Esophagus squamous epithelium (tissue), 5 donors: ENCODE results near the gene TCF12. TPM values are rescaled to one million over a fixed set of nuclear protein-coding genes. Genes with fewer than 3 reads are reported as not detected.

Experiments
- DNase-seq: peaks from one replicate; lab custom pipeline; 2025; lab: John Stamatoyannopoulos, UW
- H3K27ac ChIP-seq, 4 donors: fragments of 200-600 bp; sonication (generic); one replicate each; pipeline ENCODE4 v1.5.1; 2016 to 2019; ENCODE audit warnings: mild to moderate bottlenecking in 1 of 4
- H3K27me3 ChIP-seq, 4 donors: fragments of 200-600 bp; sonication (generic); 1 replicate in 3 of 4; 2 replicates in 1 of 4; pipeline versions ENCODE4 v1.5.1 to v1.6.0; 2017 to 2021; ENCODE audit warnings: antibody characterized with exemption in 1 of 4
- H3K36me3 ChIP-seq, 3 donors: fragments of 200-600 bp; sonication (generic); one replicate each; pipeline ENCODE4 v1.5.1; 2016 to 2019
- H3K4me1 ChIP-seq, 3 donors: fragments of 200-600 bp; sonication (generic); one replicate each; pipeline ENCODE4 v1.5.1; 2017 to 2019
- H3K4me3 ChIP-seq, 4 donors: fragments of 200-600 bp; sonication (generic); 1 replicate in 3 of 4; 2 replicates in 1 of 4; pipeline ENCODE4 v1.5.1; 2016 to 2019; ENCODE audit warnings: mild to moderate bottlenecking in 2 of 4, moderate library complexity in 1 of 4
- H3K9me3 ChIP-seq, 3 donors: fragments of 200-600 bp; sonication (generic); one replicate each; pipeline ENCODE4 v1.5.1; 2016 to 2019
- POLR2A ChIP-seq, 4 donors: fragments of 450-650 bp; IDR thresholded peaks; one replicate each; pipeline ENCODE4 v1.6.1; 2017; ENCODE audit warnings: antibody characterized with exemption in 4 of 4, mild to moderate bottlenecking in 4 of 4, moderate library complexity in 3 of 4
- WGBS, 2 donors: methylation state at CpG; one replicate each; pipeline ENCODE4 v1.1.5; 2018; 5-methylcytosine and 5-hydroxymethylcytosine counted together
- intact Hi-C: fragments of 100-400 bp; cut with DNase I; formaldehyde crosslinking; loops from one replicate; pipeline ENCODE4 v1.15.0; 2022
- total RNA-seq, 4 donors: library from RNA; depleted of rRNA; stranded (reverse); fragments of >200 nt; gene quantifications; one replicate each; pipeline ENCODE4 v1.1.0, GENCODE V29; 2016
- TF ChIP-seq, protein P1 (sequence below), 6 experiments: fragments of 450-650 bp in 4 of 6; fragments of 200-600 bp in 2 of 6; sonication (generic) in 2 of 6; IDR thresholded peaks; one replicate each; pipeline ENCODE4 v1.5.1; 2016 to 2019; ENCODE audit warnings: antibody characterized with exemption in 6 of 6, mild to moderate bottlenecking in 4 of 6, moderate library complexity in 4 of 6
- donor health status: DM: yes; HTN: yes; CAD: no.

The TCF12 gene
- total RNA-seq, 4 donors from 2014 or later = 28.5 to 90.4 (median 51.3) TPM

DNA sequence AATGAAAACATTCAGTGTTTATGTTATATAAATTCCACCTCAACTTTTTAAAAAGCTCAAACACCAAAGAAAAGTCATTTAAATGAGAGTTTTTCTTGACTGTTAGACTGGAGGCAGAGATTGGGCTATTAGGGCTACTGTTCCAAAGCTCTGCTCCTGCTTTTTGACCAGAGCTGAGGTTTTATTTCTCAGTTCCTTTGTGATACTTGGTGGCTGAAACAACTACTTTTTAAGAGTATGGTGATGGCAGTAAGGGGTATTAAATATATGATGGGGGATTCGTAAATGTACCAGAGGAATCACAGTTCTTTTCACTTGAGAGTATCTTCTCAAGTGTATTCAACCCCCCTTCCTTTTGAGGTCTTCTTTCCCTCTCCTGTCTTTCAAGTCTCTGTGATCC, 271.8 kb downstream of the TCF12 start:
- intact Hi-C loops = no loop called here
- H3K4me1 ChIP-seq = no peaks in the 10 kb centered on the region

DNA sequence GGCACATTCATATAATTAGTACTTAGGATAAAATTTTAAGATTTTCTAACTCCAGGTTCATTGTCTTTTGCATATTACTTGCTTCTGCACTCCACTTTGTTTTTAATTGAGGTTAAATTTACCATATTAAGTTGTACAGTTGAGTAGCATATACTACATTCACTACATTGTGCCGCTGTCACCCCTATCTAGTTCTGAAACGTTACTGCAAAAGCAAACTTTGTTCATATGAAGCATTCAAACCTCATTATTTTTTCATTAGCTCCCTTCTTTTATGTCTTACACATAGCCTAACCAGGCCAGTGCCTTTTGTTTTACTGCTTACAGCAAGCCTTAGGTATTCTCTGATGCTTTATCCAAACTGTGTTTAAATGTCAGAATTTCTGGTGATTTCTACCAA, 274.7 kb downstream of the TCF12 start:
- H3K27me3 ChIP-seq = no peaks in the 10 kb centered on the region
- H3K4me3 ChIP-seq = no peak overlapping the region
- no peak for DNase-seq
- peaks cover 0 to 3% (median 0%) of the 10 kb centered on the region in 3 donors for H3K4me1 ChIP-seq
- TF ChIP-seq POLR2A (IDR thresholded peaks at IDR 0.05) = no peak
- TF ChIP-seq, protein P1, sequence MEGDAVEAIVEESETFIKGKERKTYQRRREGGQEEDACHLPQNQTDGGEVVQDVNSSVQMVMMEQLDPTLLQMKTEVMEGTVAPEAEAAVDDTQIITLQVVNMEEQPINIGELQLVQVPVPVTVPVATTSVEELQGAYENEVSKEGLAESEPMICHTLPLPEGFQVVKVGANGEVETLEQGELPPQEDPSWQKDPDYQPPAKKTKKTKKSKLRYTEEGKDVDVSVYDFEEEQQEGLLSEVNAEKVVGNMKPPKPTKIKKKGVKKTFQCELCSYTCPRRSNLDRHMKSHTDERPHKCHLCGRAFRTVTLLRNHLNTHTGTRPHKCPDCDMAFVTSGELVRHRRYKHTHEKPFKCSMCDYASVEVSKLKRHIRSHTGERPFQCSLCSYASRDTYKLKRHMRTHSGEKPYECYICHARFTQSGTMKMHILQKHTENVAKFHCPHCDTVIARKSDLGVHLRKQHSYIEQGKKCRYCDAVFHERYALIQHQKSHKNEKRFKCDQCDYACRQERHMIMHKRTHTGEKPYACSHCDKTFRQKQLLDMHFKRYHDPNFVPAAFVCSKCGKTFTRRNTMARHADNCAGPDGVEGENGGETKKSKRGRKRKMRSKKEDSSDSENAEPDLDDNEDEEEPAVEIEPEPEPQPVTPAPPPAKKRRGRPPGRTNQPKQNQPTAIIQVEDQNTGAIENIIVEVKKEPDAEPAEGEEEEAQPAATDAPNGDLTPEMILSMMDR (IDR thresholded peaks at IDR 0.05) = no peak
- peaks cover 0 to 32% (median 0%) of the 10 kb centered on the region in 3 donors for H3K36me3 ChIP-seq
- intact Hi-C loops = no loop called here
- no peak overlapping the region for H3K27ac ChIP-seq
- WGBS, 2 donors = 68 to 73% methylated on average over 2 of the region's 2 CpGs
- H3K9me3 ChIP-seq = no peaks in the 10 kb centered on the region

More for the DNA sequence above, 271.8 kb downstream of the TCF12 start:
- Histone ChIP-seq H3K27me3 (no peaks in the 10 kb centered on the region), H3K27ac (no peak overlapping the region), H3K36me3 (peaks cover 0 to 40% (median 0%) of the 10 kb centered on the region in 3 donors), H3K4me3 (no peak overlapping the region), H3K9me3 (no peaks in the 10 kb centered on the region)
- WGBS, 2 donors = 89 to 100% methylated on average over 1 of the region's 1 CpG
- DNase-seq = no peak
- TF ChIP-seq POLR2A (IDR thresholded peaks at IDR 0.05) = no peak
- TF ChIP-seq, protein P1 (IDR thresholded peaks at IDR 0.05) = no peak

DNA sequence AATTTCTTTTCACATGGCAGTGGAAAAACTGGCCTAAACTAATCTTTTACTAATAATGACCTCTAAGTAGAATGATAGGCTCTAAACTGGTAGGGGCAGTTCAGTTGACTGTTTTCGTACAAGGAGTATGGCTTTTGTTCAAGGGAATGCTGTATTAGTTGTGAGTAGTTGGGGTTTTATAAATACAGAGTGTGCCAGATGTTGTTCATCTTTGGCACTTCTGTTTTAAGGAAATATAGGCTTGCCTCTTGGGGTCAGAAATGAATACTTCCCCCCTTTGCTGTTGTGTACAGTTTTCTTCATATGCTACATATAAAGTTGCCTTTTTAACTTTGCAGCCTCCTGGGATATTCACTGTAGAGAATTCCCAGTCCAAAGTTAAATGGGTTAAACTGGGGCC, 276.9 kb downstream of the TCF12 start:
- intact Hi-C loops = no loop called here
- no peak for DNase-seq
- no peaks in the 10 kb centered on the region for H3K9me3 ChIP-seq
- H3K36me3 ChIP-seq = peaks cover 0 to 32% (median 0%) of the 10 kb centered on the region in 3 donors
- H3K27ac ChIP-seq = no peak overlapping the region
- TF ChIP-seq POLR2A (IDR thresholded peaks at IDR 0.05) = no peak
- TF ChIP-seq, protein P1 (IDR thresholded peaks at IDR 0.05) = no peak
- 75 to 79% methylated on average over 1 of the region's 1 CpG for WGBS, 2 donors
- no peaks in the 10 kb centered on the region for H3K27me3 ChIP-seq
- H3K4me3 ChIP-seq = no peak overlapping the region
- peaks cover 6 to 22% (median 7%) of the 10 kb centered on the region in 3 donors for H3K4me1 ChIP-seq

DNA sequence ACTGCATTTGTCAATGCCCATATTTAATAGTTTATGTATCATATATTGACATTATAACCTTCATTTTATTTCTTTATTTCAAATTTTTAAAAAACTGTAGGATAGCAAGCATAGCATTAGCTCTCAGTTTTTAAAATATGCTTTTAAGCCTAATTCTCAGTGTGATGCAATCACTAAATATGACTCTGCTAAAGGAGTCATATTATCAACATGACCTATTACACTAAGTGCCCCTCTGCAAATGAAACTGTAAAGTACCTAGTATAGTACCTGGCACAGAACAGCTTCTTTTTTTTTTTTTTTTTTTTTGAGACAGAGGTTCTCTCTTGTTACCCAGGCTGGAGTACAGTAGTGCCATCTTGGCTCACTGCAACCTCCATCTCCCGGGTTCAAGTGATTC, 278.4 kb downstream of the TCF12 start:
- Histone ChIP-seq H3K27me3 (no peaks in the 10 kb centered on the region), H3K9me3 (no peaks in the 10 kb centered on the region), H3K4me3 (no peak overlapping the region), H3K36me3 (peaks cover 0 to 29% (median 0%) of the 10 kb centered on the region in 3 donors), H3K4me1 (peaks cover 6 to 22% (median 7%) of the 10 kb centered on the region in 3 donors), H3K27ac (no peak overlapping the region)
- TF ChIP-seq, protein P1 (IDR thresholded peaks at IDR 0.05) = no peak
- no peak for TF ChIP-seq POLR2A (IDR thresholded peaks at IDR 0.05)
- WGBS, 2 donors = 100% methylated on average over 1 of the region's 1 CpG
- DNase-seq = no peak
- intact Hi-C loops = no loop called here

DNA sequence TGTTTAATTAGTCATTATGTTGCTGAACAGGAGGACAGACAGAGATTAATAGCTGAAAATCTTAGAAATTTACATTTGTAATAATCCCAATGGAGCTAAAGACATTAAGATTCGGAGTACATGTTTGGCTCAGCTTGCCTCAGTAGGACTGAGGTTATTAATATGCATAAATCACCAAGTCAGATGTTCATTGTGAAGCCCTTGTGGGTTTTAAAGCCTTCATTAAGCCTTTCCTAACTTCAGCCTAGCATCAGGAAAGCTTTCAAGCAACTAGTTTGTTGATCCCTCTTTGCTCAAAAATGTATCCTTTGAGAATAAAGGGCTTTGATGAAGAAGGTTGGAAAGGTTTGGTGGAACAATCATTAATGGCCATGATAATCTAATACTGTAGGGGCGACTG, 279.7 kb downstream of the TCF12 start:
- Histone ChIP-seq H3K27me3 (no peaks in the 10 kb centered on the region), H3K4me1 (peaks cover 6 to 22% (median 7%) of the 10 kb centered on the region in 3 donors), H3K4me3 (no peak overlapping the region), H3K27ac (no peak overlapping the region), H3K36me3 (peaks cover 0 to 16% (median 0%) of the 10 kb centered on the region in 3 donors), H3K9me3 (no peaks in the 10 kb centered on the region)
- TF ChIP-seq, protein P1 (IDR thresholded peaks at IDR 0.05) = no peak
- TF ChIP-seq POLR2A (IDR thresholded peaks at IDR 0.05) = no peak
- WGBS, 2 donors = 52 to 86% methylated on average over 2 of the region's 2 CpGs
- no peak for DNase-seq
- intact Hi-C loops = no loop called here
